GM19240 (cell line): ENCODE results near the gene C11orf54.

Experiments used
- DNase-seq: peaks from one replicate; pipeline ENCODE4 v3.0.0; 2011; ENCODE audit warnings: low spot score; ENCODE audit not compliant: insufficient read length

C11orf54 gene

DNA sequence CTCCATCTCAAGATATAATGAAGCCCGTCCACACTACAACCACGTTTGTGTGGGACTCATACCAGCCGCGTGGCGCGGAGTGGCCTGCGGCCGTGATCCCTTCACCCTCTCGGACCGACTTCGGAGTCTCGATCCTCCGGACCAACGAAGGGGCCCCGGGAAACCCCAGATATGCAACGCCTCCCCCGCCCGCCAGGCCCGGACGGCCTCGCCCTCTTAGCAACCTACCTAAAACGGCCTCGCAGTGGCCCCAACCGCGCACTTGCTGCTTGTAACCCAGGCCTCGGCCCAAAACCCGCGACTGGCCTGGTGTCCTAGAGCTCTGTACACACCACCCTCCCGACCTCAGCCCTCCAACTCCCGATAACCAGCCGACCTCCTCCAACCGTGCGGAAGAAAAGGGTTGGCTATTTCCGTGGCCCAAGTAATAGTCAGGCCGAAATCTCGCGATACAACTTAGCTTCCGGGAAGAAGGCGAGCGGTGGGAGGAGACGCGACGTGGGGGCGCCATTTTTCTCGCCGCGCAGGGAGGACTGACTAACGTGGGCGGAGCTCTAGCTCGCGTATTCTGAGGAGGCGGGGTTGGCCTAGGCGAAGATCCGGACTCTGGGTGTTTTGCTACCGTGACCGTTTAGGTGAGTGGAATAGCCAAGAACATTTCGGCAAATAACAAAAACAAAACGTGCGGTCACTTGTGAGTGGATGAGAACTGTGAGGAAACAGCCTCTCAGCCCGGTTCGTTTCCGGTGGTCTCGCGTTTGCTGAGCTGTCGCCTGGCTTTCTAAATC lies at the start of gene C11orf54, which contains the start of gene TAF1D:
Gene C11orf54 (plus strand): TSS at position 579 of the 788 bp plus-strand sequence. CDS start 5,722 bp downstream, outside the sequence.
Gene TAF1D (minus strand): TSS at position 402 of the 788 bp plus-strand sequence. CDS start 2,191 bp downstream, outside the sequence.
- DNase-seq: peak; percentile 64

DNA sequence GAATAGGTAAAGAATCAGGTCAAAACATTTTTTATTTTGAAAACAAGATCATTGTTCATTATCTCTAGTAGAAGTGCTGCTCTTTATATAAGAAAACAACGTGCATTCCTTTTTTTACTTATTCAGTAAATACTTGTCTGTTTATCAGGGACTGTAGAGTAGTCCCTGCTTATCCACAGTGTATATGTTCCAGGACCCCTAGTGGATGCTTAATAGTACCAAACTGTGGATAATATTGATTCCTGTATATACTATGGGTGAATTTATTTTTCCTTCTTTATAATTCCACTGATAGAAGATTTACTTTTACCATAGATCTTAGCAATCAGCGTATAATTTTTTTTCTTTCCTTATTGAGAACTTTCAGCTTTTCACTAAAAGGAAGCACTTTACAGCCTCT lies 47.4 kb upstream of the C11orf54 start:
- DNase-seq: no peak

DNA sequence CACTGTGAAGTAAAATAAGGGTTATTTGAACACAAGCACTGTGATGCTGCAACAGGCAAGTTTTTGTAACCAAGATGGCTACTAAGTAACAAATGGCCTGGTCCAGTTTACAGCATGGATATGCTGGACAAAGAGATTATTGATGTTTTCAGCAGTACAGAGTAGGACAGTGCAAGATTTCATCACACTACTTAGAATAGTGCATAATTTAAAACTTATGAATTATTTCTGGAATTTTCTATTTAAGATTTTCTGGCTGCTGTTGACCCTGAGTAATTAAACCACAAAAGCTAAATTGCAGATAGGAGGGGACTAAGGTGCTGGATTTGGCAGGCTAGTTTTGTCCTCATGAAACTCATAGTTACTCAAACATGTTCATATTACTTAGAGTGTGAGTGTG lies 46.9 kb upstream of the C11orf54 start:
- no peak for DNase-seq

DNA sequence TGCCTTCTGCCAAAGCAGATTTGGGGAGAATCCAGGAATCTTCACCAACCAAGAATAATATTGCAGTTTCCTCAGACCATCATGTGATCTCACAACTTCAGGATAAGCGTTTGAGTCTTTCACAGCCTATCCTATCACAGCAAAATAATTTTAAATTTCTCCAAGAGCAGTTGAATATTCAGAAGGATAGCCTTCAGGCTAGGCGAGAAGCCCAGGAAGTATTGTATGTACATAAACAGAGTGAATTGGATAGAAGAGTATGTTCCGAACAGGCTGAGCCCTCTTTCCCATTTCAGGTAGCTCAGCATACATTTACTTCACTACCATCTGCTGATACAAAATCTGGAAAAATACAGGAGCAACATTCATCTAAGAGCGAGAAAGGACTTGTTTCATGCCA lies 43.9 kb upstream of the C11orf54 start:
- no peak for DNase-seq

DNA sequence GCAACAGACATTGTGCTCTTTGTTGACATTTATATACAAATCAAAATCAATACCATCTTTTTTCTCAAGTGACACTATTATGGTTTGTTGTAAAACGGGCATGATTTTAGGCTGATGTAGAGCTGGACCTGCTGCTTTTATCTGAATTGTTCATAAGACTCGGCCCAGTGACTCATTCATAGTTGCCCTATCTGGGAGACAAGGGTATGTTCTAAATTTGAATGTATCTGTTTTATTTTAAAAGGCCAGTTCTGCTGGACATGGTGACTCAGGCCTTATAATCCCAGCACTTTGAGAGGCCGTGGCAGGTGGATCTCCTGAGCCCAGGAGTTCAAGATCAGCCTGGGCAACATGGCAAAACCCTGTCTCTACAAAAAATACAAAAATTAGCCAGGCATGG lies 40.6 kb upstream of the C11orf54 start:
- DNase-seq: no peak

DNA sequence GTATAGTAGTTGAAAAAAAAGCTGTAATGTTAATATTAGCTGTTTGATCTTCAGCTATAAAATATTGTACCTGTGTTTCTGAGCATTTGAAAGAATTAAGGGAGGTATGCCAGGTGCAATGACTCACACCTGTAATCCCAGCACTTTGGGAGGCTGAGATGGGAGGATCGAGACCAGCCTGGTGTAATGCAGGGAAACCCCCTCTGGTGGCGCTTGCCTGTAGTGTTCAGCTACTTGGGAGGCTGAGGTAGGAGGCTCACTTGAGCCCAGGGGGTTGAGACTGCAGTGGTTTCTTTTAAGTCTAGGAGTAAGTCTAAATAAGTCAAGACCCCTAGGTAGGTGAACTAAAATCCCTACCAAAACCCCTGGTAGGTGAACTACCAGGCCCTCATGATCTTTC lies 37.2 kb upstream of the C11orf54 start:
- no peak for DNase-seq

DNA sequence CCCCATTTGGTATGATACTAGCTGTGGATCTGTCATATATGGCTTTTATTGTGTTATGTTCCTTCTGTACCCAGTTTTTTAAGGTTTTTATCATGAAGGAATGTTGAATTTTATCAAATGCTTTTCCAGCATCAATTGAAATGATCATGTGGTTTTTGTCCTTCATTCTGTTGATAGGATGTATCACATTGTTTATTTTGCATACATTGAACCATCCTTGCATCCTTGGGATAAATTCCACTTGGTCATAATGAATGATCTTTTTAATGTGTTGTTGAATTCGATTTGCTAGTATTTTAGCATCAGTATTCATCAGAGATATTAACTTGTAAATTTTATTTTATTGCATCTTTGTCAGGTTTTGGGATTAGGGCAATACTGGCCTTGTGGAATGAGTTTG lies 31.2 kb upstream of the C11orf54 start:
- no peak for DNase-seq

DNA sequence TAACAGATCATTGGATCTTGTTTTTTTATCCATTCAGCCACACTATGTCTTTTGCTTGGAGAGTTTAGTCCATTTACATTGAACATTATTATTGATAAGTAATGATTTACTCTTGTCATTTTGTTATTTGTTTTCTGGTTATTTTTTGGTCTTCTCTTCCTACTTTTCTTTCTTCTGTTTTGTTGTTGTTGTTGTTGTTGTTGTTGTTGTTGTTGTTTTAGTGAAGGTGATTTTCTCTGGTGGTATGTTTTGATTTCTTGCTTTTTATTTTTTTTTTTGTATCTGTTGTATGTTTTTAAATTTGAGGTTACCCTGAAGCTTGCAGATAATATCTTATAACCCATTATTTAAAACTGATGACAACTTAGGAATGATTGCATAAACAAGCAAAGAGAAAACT lies 28.8 kb upstream of the C11orf54 start:
- no peak for DNase-seq

DNA sequence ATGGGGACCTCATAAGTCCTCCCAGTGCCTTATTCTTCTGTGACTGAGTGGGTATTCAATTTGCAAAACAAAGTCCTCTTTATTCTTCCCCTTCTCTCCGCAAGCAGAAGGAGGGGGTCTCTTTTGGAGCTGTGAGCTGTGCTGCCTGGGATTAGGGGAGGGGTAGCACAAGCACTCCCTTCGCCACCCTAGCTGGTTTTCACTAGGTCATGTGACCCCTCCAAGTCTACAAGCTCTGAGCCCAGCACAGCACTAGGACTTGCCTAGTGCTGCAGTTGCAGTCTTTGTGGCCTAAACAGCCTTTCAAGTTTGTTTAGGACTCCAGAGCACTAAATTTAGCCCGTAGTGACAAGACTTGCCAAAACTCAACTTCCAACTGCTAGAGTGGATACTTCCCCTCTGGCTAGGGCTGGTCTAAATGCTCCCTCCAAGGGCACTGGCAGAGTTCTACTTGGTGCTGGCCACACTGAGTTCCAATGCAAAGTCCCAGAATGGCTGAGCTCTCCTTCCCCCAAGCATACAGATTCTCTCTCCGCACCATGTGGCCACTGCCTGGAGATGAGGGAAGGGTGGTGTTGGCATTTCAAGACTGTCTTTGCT lies 25.6 kb upstream of the C11orf54 start:
- DNase-seq: no peak

DNA sequence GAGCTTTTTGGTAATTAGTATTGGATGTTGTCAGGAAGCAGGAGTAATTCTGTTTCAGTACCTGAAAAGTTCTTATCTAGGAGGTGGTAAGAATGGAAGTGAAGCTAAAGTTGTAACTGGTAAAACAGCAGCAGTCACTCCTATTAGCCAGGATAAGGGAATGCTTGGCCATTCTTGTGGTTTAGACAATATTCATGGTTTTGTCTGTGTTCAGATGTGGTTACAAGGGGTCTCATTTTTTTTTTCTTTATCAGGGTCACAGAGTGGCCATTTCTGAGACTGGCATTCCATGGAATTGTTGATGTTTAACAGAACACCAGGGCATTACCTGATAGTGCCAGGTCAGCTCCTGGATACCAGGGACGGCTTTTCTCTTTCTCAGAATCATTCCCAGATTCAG lies 24.0 kb upstream of the C11orf54 start:
- DNase-seq: no peak

DNA sequence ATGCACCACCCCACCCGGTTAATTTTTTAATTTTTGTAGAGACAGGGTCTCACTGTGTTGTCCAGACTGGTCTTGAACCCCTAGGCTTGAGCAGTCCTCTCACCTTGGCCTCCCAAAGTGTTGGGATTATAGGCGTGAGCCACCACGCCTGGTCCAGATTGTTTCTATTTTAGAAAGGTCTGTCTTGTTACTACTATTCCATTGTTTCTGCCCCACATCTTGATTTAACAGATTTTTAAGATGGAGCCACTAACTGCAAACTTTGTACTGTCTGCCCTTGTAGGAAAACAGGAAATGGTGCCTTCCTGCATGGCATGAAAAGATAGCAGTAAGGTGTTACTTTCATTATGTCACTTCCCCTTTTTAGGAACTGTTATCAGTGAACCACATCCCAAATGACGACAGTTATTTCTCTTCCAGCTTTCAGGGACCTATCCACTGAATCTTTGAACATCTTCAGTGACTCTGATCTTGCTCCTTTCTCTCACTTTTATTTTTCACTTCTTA lies 23.4 kb upstream of the C11orf54 start:
- no peak for DNase-seq

DNA sequence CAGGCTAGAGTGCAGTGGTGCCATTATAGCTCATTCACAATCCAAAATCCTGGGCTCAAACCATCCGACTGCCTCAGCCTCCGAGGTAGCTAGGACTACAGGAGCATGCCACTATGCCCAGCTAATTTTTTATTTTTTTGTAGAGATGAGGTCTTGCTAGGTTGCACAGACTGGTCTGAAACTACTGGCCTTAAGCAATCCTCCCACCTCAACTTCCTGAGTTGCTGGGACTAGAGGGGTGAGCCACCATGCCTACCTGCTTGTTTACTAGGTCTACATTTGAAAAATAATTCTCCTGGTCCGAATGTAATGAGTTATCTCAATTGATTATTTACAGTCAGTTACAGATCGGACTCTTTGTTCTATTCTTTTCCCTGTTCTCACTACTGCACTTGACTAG lies 22.2 kb upstream of the C11orf54 start:
- no peak for DNase-seq

DNA sequence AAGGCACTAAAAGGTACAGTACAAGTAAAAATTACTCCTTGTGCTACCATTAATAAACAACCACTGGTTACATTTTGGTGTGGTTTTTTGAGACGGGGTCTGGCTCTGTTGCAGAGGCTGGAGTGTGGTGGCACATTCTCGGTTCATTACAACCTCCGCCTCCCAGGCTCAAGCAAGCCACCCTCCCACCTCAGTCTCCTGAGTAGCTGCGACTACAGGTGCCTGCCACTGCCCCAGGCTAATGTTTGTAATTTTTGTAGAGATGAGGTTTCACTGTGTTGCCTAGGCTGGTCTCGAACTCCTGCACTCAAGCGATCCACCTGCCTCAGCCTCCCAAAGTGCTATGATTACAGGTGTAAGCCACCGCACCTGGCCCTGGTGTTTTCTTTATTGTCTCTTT lies 20.9 kb upstream of the C11orf54 start:
- DNase-seq: no peak

DNA sequence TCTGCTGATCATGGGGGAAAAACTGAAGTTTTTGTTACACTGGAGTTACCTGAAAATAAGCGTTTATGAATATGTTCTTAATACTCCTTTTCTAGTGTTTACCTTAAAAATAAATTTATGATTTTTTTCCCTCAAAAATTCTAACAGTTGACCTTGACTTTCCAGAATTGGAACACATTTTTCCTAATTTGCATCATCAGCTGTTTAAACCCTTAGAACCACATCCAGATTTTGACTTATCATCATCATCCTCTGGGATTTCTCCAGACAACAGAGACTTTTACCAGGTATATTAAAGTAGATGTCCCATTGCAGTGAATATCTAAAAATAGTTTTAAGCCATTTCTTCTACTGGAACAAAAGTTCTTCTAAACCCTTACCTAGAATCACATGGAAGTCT lies 17.4 kb upstream of the C11orf54 start:
- no peak for DNase-seq

DNA sequence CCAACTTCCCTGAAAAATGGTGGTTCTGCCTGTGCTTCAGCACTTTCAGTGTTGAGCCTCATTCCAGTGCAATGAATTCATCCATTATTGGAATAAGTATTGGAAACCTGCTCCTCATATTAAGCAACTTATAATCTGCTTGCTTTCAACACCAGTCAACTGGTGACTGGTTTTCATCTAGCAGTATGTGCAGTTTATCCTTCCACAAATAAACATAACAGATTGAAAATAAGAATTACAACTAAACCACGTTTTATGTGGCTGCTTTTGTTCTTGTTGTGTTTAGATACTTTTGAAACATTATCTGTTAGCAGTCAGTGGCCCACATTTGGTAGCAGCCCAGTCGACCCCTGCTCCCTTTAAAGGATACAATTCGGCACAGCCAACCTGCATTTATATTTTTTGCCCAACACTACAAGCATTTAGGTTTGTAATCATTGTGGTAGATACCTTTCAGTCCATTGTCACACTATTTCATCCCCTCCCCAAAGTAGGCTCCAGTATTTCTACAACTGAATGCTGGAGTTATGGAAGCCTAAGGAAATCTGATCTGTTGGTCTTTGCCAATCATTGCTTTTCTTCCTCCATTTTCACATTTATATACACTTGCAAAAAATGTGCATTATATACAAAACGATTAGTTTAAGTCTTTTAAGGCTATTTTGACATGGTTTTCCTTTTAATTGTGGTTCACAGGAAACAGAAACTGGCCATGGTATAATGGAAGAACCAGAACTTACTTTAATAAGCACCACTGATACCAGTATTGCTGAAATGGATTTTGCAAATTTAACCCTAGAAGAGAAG lies 13.3 kb upstream of the C11orf54 start:
- no peak for DNase-seq

DNA sequence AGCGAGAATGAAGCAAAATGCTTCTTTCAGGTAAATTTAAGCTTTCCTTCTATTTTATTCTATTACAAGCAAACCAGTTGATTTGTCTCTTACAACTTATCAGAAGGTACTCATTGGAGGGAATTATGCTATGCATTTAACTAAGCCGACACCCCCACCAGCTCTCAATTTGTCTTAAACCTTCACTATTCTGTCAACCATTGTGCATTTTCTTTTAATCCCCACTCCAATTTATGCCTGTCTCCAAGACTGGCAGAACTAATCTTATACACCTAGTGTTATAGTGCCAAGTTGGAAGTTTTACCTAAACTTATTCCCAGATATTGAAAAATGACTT lies 12.7 kb upstream of the C11orf54 start:
- DNase-seq: no peak

DNA sequence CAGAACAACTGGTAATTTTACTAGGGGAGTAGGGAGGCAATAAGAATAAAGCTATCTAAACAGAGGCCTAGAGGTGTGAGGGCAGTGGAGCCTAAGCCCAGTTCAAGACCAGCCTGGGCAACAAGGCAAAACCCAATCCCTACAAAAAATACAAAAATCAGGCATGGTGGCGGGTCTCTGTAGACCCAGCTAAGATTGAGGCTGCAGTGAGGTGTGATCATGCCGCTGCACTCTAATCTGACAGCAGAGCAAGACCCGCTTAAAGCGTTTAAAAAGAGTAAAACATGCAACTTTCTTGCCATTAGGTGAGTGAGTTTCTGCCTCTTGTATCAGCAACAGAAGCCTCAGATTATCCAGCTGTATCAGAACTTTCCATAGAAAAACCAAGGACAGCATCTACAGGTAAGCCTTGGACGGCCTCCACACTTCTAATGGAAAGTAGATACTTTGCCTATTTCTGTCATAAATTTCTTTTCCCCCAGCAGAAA lies 12.3 kb upstream of the C11orf54 start:
- DNase-seq: no peak

DNA sequence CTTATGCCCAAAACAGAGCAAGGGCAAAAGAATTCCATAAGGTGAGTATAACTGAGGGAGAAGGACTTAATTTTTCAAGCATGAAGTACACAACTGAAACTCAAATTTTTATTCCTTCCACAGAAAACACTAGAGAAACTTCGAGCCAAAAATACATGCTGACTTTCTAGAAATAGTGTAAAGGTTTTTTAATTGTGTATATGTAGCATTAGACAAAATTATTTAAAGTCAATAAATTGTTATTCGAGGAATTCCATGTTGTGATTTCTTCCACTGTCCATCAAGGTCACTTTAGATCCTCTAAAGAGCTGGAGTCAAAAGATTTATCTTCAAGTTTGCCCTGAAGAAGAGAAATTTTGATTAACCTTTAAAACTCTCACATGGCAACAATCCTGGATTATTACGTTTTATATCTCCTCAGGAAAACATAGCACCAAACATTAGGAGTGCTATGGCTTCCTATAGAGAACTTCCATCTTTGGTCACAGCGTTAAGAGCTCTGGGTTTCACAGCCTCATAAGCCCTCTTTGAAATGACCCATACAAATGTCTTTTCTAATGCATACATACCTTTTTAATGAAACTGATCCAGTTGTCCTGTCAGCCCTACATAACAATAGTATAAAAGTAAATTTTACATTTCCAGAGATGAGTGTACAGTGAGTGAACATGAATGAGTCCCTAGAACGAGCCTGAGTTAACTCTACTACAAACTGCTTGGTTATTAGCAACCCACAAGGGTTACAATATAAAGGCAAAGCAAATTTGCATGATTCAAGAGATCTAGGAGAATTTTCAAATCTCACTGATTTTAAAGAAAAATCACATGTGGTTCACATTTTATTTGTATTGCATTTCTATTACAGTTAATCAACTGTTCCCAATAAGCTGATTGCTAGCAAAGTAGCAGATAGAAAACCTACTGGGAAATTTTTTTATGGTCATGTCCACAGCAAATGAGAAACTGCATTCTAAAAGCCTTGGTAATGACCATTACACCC lies 11.1 kb upstream of the C11orf54 start:
- DNase-seq: no peak

DNA sequence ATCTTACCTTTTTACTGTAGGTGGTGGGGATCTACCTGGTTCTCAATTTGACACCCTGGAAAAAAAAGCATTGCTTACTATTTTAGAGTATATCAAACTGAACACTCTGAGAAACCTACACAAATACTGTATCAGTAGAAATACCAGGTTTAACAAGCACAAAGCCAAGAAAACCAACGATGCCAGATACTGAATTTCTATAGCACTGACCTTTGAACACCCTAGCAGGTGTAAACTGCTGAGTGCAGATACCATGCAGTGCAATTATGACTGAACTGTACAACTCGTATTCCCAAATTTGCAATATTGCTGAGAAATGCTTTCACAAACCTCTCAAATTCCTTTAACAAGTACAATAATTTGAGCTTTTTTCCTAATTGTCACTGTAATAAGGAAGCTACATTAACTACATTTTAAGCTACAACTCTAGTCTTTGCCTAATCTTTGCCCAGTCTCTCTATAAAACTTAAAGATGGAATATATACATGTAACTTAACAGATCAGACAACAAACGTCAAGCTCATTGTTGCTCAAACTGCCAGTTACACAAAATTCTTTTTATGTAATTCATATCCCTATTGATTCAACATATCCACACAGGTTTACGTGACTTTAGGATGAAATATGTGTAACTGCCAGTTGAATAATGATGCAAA lies 9.1 kb upstream of the C11orf54 start:
- no peak for DNase-seq

DNA sequence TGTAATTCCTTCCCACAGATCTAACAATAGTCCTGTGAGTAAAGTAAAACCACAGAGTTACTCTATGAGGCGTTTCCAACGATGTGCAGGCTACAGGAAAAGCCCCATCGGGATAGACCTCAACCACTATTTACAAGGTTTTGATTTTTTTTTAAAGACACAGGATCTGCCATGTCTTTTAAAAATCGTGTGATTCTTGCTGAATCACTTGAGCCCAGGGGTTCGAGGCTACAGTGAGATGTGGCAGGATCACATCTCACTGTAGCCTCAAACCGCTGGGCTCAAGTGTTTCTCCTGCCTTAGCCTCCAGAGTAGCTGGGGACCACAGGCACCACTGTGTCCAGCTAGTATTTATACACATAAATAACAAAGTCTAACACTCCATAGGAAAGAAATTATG lies 8.0 kb upstream of the C11orf54 start:
- DNase-seq: no peak
